PC-9 (cell line): ENCODE data around the gene JDP2. TPM values are rescaled to one million over a fixed set of nuclear protein-coding genes. Genes with fewer than 3 reads are reported as not detected.

Experiments used
- BruUV-seq: library from RNA; stranded (reverse); fragments of 400-500 nt; replicated peaks from 2 replicates; lab custom pipeline; 2021; lab: Mats Ljungman, UMichigan
- CTCF ChIA-PET: fragments of 300-600 bp; sonication (Branson Sonifier 250); formaldehyde crosslinking; loops from one replicate; lab custom pipeline; 2022; ENCODE audit warnings: antibody characterized with exemption; lab: Charles Lee
- POLR2A ChIA-PET: fragments of 300-600 bp; sonication (Branson Sonifier 250); formaldehyde crosslinking; loops from one replicate; lab custom pipeline; 2022; ENCODE audit warnings: antibody characterized with exemption; ENCODE audit not compliant: unreplicated experiment; lab: Charles Lee
- DNase-seq, 2 experiments: peaks; one replicate each; pipeline versions ENCODE4 v3.0.0 to v3.0.0-alpha.2; 2015 to 2022; ENCODE audit warnings: mixed read lengths in 1 of 2
- H2AFZ ChIP-seq: fragments of 200-600 bp; sonication (generic); 2 replicates; pipeline ENCODE4 v1.8.1; 2017; ENCODE audit warnings: antibody characterized with exemption
- H3F3A ChIP-seq: fragments of 200-600 bp; sonication (generic); 2 replicates; pipeline ENCODE4 v1.8.1; 2017; ENCODE audit warnings: antibody characterized with exemption, mild to moderate bottlenecking, low read depth; ENCODE audit not compliant: insufficient read depth
- H3K27ac ChIP-seq: fragments of 200-600 bp; sonication (generic); 2 replicates; pipeline ENCODE4 v1.6.1; 2016; ENCODE audit warnings: mixed run types
- H3K27me3 ChIP-seq: fragments of 200-600 bp; sonication (generic); 2 replicates; pipeline ENCODE4 v1.6.1; 2016; ENCODE audit warnings: low read depth, mixed run types; ENCODE audit not compliant: insufficient read depth
- H3K36me3 ChIP-seq: fragments of 200-600 bp; sonication (generic); 2 replicates; pipeline ENCODE4 v1.6.1; 2016; ENCODE audit warnings: low read depth, mixed run types
- H3K4me1 ChIP-seq: fragments of 200-600 bp; sonication (generic); replicated peaks from 2 replicates; pipeline ENCODE4 v1.6.1; 2016; ENCODE audit warnings: mixed run types; ENCODE audit not compliant: insufficient read depth
- H3K4me2 ChIP-seq: fragments of 200-600 bp; sonication (generic); 2 replicates; pipeline ENCODE4 v1.6.1; 2017; ENCODE audit warnings: mixed run types
- H3K4me3 ChIP-seq: fragments of 200-600 bp; sonication (generic); 2 replicates; pipeline ENCODE4 v1.6.1; 2016; ENCODE audit warnings: mixed run types
- H3K79me2 ChIP-seq: fragments of 200-600 bp; sonication (generic); 2 replicates; pipeline ENCODE4 v1.6.1; 2017; ENCODE audit warnings: low read depth, mixed run types
- H3K9me2 ChIP-seq: fragments of 200-600 bp; sonication (generic); 2 replicates; pipeline ENCODE4 v1.8.1; 2017; ENCODE audit warnings: mild to moderate bottlenecking; ENCODE audit not compliant: insufficient read depth
- H3K9me3 ChIP-seq: fragments of 200-600 bp; sonication (generic); 2 replicates; pipeline ENCODE4 v1.8.1; 2016; ENCODE audit warnings: low read depth; ENCODE audit not compliant: insufficient read depth
- H4K20me1 ChIP-seq: fragments of 200-600 bp; sonication (generic); 2 replicates; pipeline ENCODE4 v1.8.1; 2017; ENCODE audit not compliant: insufficient read depth
- CTCF ChIP-seq: fragments of 200-600 bp; sonication (generic); conservative IDR thresholded peaks from 2 replicates; pipeline ENCODE4 v1.6.1; 2017; ENCODE audit warnings: mixed run types, antibody characterized with exemption, mild to moderate bottlenecking, moderate library complexity
- EZH2 ChIP-seq: fragments of 200-600 bp; sonication (generic); IDR thresholded peaks from 2 replicates; pipeline ENCODE4 v1.8.0; 2017; ENCODE audit warnings: antibody characterized with exemption, low read depth
- intact Hi-C: fragments of 100-400 bp; cut with micrococcal nuclease; formaldehyde crosslinking; loops from one replicate; pipeline ENCODE4 v1.10.0; 2022; ENCODE audit not compliant: unreplicated experiment
- total RNA-seq: library from RNA; stranded (reverse); gene quantifications from 2 replicates; pipeline ENCODE4 v1.2.3, GENCODE V29; 2021

The JDP2 gene
- total RNA-seq, 1 experiment from 2014 or later, result 186 TPM

- H4K20me1 ChIP-seq, result peaks cover 15% of the 10 kb centered on the region
- H3K4me3 ChIP-seq, result no peak overlapping the region
- H3K27me3 ChIP-seq, result no peaks in the 10 kb centered on the region
- no peak for TF ChIP-seq CTCF
- TF ChIP-seq EZH2, result no peak
- peaks cover 68% of the 10 kb centered on the region for H3K79me2 ChIP-seq
- DNase-seq, result no peak
- H3K27ac ChIP-seq, result no peak overlapping the region
- peaks cover 41% of the 10 kb centered on the region for H3K4me1 ChIP-seq
- intact Hi-C loops, result loop anchor here (2.0 kb wide), 1 partner anchor 15 kb away; the partner anchor contains the start of gene JDP2
- no peak overlapping the region for H3K4me2 ChIP-seq
- no peak overlapping the region for H2AFZ ChIP-seq
- H3K36me3 ChIP-seq, result peaks cover 84% of the 10 kb centered on the region
- BruUV-seq, result no TSS peak
- peaks cover 24% of the 10 kb centered on the region for H3F3A ChIP-seq
- ChIA-PET POLR2A (interaction anchor here (0.5 to 1.6 kb wide), 3 partner anchors 9 to 1875 kb away, joined by 4 to 21 read pairs (median 13); no protein-coding TSS in a partner anchor), CTCF (interaction anchor here (0.5 to 3.8 kb wide), 7 partner anchors 9 to 607 kb away, joined by 3 to 22 read pairs (median 5); no protein-coding TSS in a partner anchor)
- H3K9me3 ChIP-seq, result no peaks in the 10 kb centered on the region
- no peaks in the 10 kb centered on the region for H3K9me2 ChIP-seq
These were observed 15.6 kb downstream of the JDP2 start for GRCh38 chr14:75443203-75443969.

DNA sequence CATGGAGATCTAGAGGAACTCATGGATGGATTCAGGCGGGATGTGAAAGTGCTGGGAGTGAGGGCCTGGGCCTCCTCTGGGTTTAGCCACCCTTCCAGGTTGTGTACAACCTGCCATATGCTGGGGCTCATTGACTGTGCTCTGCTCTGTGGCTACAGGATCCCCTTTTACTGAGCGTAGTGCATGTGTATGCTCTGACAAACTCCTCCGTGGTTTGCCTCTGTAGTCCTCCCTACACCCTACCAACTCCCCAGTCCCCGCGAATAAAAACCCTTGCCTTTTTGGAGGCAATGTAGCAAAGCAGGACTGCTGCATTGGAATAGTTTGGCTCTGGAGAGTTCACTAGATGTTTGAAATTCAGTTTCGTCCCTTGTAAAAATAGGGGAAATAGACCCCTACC is 17.4 kb downstream of the JDP2 start:
- Histone ChIP-seq H4K20me1 (peaks cover 5% of the 10 kb centered on the region), H3K27ac (no peak overlapping the region), H3K79me2 (peaks cover 79% of the 10 kb centered on the region), H3K4me3 (no peak overlapping the region), H3K9me3 (no peaks in the 10 kb centered on the region), H3K9me2 (no peaks in the 10 kb centered on the region), H2AFZ (no peak overlapping the region), H3K27me3 (no peaks in the 10 kb centered on the region), H3F3A (peaks cover 42% of the 10 kb centered on the region), H3K4me1 (peaks cover 60% of the 10 kb centered on the region), H3K36me3 (peaks cover 66% of the 10 kb centered on the region), H3K4me2 (no peak overlapping the region)
- TF ChIP-seq EZH2 (no peak), CTCF (no peak)
- DNase-seq, result no peak
- ChIA-PET POLR2A (interaction anchor here (0.6 kb wide), 1 partner anchor 514 kb away, joined by 8 read pairs; no protein-coding TSS in a partner anchor), CTCF (no interaction called here)
- no TSS peak for BruUV-seq
- intact Hi-C loops, result no loop called here

DNA sequence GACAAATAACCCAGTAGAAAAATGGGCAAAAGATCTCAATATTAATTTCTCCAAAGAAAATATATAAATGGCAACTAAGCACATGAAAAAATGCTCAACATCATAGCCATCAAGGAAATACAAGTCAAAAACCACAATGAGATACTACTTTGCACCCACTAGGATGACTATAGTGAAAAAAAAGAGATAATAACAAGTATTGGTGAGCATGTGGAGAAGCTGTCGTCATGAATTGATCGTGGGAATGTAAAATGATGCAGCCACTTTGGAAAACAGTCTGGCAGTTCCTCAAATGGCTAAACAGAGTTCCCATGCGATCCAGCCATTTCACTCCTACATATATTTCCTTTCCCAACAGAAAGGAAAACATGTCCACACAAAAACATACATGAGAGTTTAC is 18.1 kb downstream of the JDP2 start:
- Histone ChIP-seq H2AFZ (no peak overlapping the region), H3K4me2 (no peak overlapping the region), H3K9me2 (no peaks in the 10 kb centered on the region), H3K79me2 (peaks cover 77% of the 10 kb centered on the region), H3K4me3 (no peak overlapping the region), H3K27me3 (no peaks in the 10 kb centered on the region), H3F3A (peaks cover 47% of the 10 kb centered on the region), H3K36me3 (peaks cover 59% of the 10 kb centered on the region), H4K20me1 (no peaks in the 10 kb centered on the region; the same call in none of the 2 replicates), H3K27ac (no peak overlapping the region), H3K9me3 (no peaks in the 10 kb centered on the region), H3K4me1 (peaks cover 61% of the 10 kb centered on the region)
- no TSS peak for BruUV-seq
- no peak for DNase-seq
- intact Hi-C loops, result no loop called here
- ChIA-PET CTCF (no interaction called here), POLR2A (interaction anchor here (0.6 kb wide), 1 partner anchor 514 kb away, joined by 8 read pairs; no protein-coding TSS in a partner anchor)
- TF ChIP-seq EZH2 (no peak), CTCF (no peak)
